Measurements from ENCODE around the gene SSTR3. TPM values are rescaled to one million over a fixed set of nuclear protein-coding genes. Genes with fewer than 3 reads are reported as not detected.

Gene SSTR3
- total and polyA plus RNA-seq, 2 of the 13 experiments (the other 11 are each of a cell fraction or from before 2014, with no cell fraction given) = 0.08 to 0.64 TPM

DNA sequence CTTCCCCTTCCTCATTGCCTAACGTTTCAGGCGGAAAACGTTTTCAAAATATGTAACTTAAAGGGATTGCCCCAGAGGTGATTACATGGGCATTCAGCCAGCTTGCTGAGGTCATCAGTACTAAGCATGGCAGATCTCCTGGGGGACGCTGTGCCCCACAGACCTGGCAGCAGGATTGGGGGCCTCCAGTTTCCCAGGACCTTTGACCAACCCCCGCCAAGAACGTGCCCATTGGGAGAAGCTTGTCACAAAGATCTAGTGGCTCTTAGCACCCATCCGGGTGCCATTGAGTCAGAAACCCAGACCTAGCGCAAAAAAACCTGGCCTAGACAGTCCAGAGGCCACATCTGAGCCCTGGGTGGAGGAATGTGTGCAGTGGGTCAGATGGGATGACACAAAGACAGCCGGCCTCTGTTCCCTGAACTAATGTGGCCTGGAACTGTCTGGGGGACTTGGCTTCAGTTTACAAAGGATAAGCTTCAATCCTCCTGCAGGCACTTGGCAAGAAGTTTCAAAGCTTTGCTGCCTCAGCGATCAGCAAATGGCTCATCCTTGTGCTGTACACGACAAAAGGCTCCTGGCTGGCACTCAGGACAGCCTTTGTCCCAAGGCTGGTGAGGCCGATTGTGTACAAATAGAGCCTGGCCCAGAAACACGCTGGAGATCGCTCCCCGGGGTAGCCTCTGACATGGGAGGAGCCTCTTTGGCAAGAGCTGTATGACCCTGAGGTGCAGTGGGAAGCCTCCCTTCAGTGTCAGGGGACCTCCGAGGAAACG is 33.7 kb downstream of the SSTR3 start (continued):
- TF ChIP-seq, protein P1, sequence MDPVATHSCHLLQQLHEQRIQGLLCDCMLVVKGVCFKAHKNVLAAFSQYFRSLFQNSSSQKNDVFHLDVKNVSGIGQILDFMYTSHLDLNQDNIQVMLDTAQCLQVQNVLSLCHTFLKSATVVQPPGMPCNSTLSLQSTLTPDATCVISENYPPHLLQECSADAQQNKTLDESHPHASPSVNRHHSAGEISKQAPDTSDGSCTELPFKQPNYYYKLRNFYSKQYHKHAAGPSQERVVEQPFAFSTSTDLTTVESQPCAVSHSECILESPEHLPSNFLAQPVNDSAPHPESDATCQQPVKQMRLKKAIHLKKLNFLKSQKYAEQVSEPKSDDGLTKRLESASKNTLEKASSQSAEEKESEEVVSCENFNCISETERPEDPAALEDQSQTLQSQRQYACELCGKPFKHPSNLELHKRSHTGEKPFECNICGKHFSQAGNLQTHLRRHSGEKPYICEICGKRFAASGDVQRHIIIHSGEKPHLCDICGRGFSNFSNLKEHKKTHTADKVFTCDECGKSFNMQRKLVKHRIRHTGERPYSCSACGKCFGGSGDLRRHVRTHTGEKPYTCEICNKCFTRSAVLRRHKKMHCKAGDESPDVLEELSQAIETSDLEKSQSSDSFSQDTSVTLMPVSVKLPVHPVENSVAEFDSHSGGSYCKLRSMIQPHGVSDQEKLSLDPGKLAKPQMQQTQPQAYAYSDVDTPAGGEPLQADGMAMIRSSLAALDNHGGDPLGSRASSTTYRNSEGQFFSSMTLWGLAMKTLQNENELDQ (CRISPR knock-in tag; IDR thresholded peaks at IDR 0.05; ENCODE audit: borderline replicate concordance) = no peak
- TF ChIP-seq MIER2 (CRISPR knock-in tag; IDR thresholded peaks at IDR 0.05) (no peak), MAFG (CRISPR knock-in tag; IDR thresholded peaks at IDR 0.05) (no peak), ZNF724P (CRISPR knock-in tag; IDR thresholded peaks at IDR 0.05; ENCODE audit: borderline replicate concordance) (no peak), BORCS8-MEF2B (CRISPR knock-in tag; IDR thresholded peaks at IDR 0.05) (no peak), ZNF263 (CRISPR knock-in tag; IDR thresholded peaks at IDR 0.05) (peak; percentile 58; the same call in 1 of the 2 replicates), HMG20A (CRISPR knock-in tag; IDR thresholded peaks at IDR 0.05; ENCODE audit: borderline replicate concordance) (peak; percentile 27; the same call in 1 of the 2 replicates), ARHGAP35 (CRISPR knock-in tag; IDR thresholded peaks at IDR 0.05; ENCODE audit: borderline replicate concordance) (no peak), ZNF547 (CRISPR knock-in tag; IDR thresholded peaks at IDR 0.05) (no peak), PHB2 (IDR thresholded peaks at IDR 0.05; ENCODE audit: partially characterized antibody) (no peak), NCOR1 (IDR thresholded peaks at IDR 0.05; ENCODE audit: borderline replicate concordance, low read length) (0 out of 2 replicates have a peak, but pooled peaks have one; percentile 16), SIN3A (IDR thresholded peaks at IDR 0.05; ENCODE audit: borderline replicate concordance, low read depth, low read length) (no peak), MAF1 (CRISPR knock-in tag; IDR thresholded peaks at IDR 0.05; ENCODE audit: borderline replicate concordance) (no peak), TGIF2 (CRISPR knock-in tag; IDR thresholded peaks at IDR 0.05) (no peak), POLR2A (IDR thresholded peaks at IDR 0.05; ENCODE audit: insufficient read depth in 1 of 2, low read depth in 2 of 2, low read length in 2 of 2) (peak in 1 of 2 experiments; percentile 35; a peak in 1 of 4 replicates), ATM (IDR thresholded peaks at IDR 0.05; ENCODE audit: borderline replicate concordance) (no peak), MEIS1 (CRISPR knock-in tag; IDR thresholded peaks at IDR 0.05; ENCODE audit: borderline replicate concordance) (0 out of 2 replicates have a peak, but pooled peaks have one; percentile 23), AHR (CRISPR knock-in tag; IDR thresholded peaks at IDR 0.05) (0 out of 2 replicates have a peak, but pooled peaks have one; percentile 25), ATF7 (IDR thresholded peaks at IDR 0.05) (no peak), ATF7 (CRISPR knock-in tag; IDR thresholded peaks at IDR 0.05) (no peak), NFIB (CRISPR knock-in tag; IDR thresholded peaks at IDR 0.05; ENCODE audit: borderline replicate concordance) (no peak), ZBTB7A (CRISPR knock-in tag; IDR thresholded peaks at IDR 0.05) (no peak), ZNF83 (CRISPR knock-in tag; IDR thresholded peaks at IDR 0.05; ENCODE audit: borderline replicate concordance) (no peak), SMAD3 (CRISPR knock-in tag; IDR thresholded peaks at IDR 0.05) (no peak), STAT5B (CRISPR knock-in tag; IDR thresholded peaks at IDR 0.05) (no peak), ELF4 (CRISPR knock-in tag; IDR thresholded peaks at IDR 0.05; ENCODE audit: borderline replicate concordance) (no peak), ZNF878 (CRISPR knock-in tag; IDR thresholded peaks at IDR 0.05) (no peak), AGO1 (IDR thresholded peaks at IDR 0.05; ENCODE audit: low read depth, low read length, poor library complexity, severe bottlenecking) (no peak)
- TF ChIP-seq, protein P2, sequence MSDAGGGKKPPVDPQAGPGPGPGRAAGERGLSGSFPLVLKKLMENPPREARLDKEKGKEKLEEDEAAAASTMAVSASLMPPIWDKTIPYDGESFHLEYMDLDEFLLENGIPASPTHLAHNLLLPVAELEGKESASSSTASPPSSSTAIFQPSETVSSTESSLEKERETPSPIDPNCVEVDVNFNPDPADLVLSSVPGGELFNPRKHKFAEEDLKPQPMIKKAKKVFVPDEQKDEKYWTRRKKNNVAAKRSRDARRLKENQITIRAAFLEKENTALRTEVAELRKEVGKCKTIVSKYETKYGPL (CRISPR knock-in tag; IDR thresholded peaks at IDR 0.05) = no peak
- TF ChIP-seq, protein P3, sequence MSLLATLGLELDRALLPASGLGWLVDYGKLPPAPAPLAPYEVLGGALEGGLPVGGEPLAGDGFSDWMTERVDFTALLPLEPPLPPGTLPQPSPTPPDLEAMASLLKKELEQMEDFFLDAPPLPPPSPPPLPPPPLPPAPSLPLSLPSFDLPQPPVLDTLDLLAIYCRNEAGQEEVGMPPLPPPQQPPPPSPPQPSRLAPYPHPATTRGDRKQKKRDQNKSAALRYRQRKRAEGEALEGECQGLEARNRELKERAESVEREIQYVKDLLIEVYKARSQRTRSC (CRISPR knock-in tag; IDR thresholded peaks at IDR 0.05; ENCODE audit: low read depth) = no peak
